ENCODE results near the gene CDC123. TPM values are rescaled to one million over a fixed set of nuclear protein-coding genes. Genes with fewer than 3 reads are reported as not detected.
"Not testable (repeated sequence)": the region's sequence is repeated elsewhere in the genome, so short reads cannot be mapped to it uniquely, and the experiment has no call there.

Gene CDC123, protein sequence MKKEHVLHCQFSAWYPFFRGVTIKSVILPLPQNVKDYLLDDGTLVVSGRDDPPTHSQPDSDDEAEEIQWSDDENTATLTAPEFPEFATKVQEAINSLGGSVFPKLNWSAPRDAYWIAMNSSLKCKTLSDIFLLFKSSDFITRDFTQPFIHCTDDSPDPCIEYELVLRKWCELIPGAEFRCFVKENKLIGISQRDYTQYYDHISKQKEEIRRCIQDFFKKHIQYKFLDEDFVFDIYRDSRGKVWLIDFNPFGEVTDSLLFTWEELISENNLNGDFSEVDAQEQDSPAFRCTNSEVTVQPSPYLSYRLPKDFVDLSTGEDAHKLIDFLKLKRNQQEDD
- polyA plus RNA-seq (ENCODE audit: insufficient read depth in 1 of 5, insufficient read length in 5 of 5, low replicate concordance in 1 of 5) = 100 to 1,000 TPM in 1 of 5 donors, 10 to 100 TPM in 4; 84.7 to 109 (median 92.4) TPM
- long read RNA-seq, donor 1, transcript CDC123-201 (13 exons, 1,542 nt) = major isoform, 29 of 64 reads
- long read RNA-seq, donor 1, partial matches to known transcripts = 34 of 64 reads
- long read RNA-seq, donor 1, other reads (novel, unspliced or antisense) = 0 of 64 reads
- long read RNA-seq, donor 2, transcript CDC123-201 (13 exons, 1,542 nt) = major isoform, 15 of 21 reads
- long read RNA-seq, donor 2, partial matches to known transcripts = 6 of 21 reads
- long read RNA-seq, donor 2, other reads (novel, unspliced or antisense) = 0 of 21 reads
- long read RNA-seq, donor 3, transcript CDC123-201 (13 exons, 1,542 nt) = major isoform, 20 of 52 reads
- long read RNA-seq, donor 3, partial matches to known transcripts = 32 of 52 reads
- long read RNA-seq, donor 3, other reads (novel, unspliced or antisense) = 0 of 52 reads
- long read RNA-seq, donor 4, transcript CDC123-201 (13 exons, 1,542 nt) = major isoform, 7 of 18 reads
- long read RNA-seq, donor 4, partial matches to known transcripts = 11 of 18 reads
- long read RNA-seq, donor 4, other reads (novel, unspliced or antisense) = 0 of 18 reads
- long read RNA-seq, donor 5, transcript CDC123-201 (13 exons, 1,542 nt) = major isoform, 21 of 44 reads
- long read RNA-seq, donor 5, partial matches to known transcripts = 23 of 44 reads
- long read RNA-seq, donor 5, other reads (novel, unspliced or antisense) = 0 of 44 reads
- long read RNA-seq, donor 6, transcript CDC123-201 (13 exons, 1,542 nt) = major isoform, 26 of 40 reads
- long read RNA-seq, donor 6, partial matches to known transcripts = 12 of 40 reads
- long read RNA-seq, donor 6, other reads (novel, unspliced or antisense) = 0 of 40 reads
- long read RNA-seq, donor 7, transcript CDC123-201 (13 exons, 1,542 nt) = major isoform, 27 of 38 reads
- long read RNA-seq, donor 7, partial matches to known transcripts = 10 of 38 reads
- long read RNA-seq, donor 7, other reads (novel, unspliced or antisense) = 0 of 38 reads
- long read RNA-seq, donor 8, transcript CDC123-201 (13 exons, 1,542 nt) = major isoform, 6 of 15 reads
- long read RNA-seq, donor 8, partial matches to known transcripts = 9 of 15 reads
- long read RNA-seq, donor 8, other reads (novel, unspliced or antisense) = 0 of 15 reads

DNA sequence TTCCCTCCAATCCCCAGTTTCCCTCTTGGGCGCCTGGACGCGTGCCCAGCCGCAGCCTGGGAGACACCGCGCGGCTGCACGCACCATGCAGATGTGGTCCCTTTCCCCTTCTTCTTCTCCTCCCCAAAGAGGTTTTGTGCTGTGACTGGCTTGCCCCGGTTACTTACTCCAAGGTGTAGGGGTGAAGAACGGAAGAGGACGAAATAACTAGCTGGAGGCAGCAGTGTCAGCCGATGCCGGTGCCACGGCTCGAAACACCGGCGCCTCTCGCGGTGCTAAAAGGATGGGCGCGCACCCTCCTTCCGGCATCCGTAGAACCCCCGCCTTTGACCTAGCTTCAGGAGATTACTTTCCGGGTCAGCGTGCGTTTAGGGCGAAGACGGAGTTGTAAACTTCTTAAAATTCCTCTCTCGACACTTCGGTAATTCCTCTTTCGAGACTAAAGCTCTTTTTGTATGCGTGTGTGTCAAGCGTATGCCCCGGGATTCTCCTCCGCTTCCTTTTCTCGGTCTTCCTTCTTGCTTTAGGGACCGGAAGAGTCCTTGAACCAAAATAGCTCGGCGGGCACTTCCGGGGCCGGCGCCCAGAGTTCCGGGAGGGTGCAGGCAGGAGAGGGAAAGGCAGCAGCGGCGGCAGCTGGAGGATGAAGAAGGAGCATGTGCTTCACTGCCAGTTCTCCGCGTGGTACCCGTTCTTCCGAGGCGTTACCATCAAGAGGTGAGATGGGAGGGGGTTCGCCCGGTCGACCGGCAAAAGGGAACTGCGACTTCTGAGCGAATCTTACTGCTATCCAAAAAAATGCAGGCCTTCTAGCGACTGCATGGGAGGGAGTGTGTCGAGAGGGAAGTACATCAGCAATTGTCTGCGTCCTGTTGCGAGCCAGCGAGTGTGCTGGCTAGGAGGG is at the start of gene CDC123, which contains the start of gene NUDT5:
TSS of gene CDC123 (plus strand) at position 586 of the 904 bp plus-strand sequence. CDS start at position 644, 58 bp downstream.
TSS of gene NUDT5 (minus strand) at position 289 of the 904 bp plus-strand sequence. CDS start 9,600 bp downstream, outside the sequence.
- DNase-seq = peak; percentile 88 to 90

DNA sequence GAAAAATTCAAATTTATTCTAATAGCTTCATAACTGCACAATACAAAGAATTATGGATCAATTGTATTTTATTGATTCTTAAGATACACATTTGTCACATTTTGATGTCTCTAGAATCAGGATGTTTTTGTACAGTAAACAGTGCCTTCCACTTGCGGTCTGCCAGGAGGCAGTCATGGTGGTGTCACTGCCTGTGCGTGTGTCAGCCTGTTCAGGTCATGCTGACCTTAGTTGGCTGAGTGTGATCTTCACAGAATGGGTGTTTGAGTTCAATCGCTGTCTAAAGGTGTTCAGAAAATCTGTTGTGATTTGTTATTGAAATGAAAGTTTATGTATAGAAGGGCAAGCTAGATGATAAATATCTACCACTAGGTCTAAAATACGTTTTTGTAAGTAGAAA is 45.8 kb upstream of the CDC123 start:
- DNase-seq = no peak

DNA sequence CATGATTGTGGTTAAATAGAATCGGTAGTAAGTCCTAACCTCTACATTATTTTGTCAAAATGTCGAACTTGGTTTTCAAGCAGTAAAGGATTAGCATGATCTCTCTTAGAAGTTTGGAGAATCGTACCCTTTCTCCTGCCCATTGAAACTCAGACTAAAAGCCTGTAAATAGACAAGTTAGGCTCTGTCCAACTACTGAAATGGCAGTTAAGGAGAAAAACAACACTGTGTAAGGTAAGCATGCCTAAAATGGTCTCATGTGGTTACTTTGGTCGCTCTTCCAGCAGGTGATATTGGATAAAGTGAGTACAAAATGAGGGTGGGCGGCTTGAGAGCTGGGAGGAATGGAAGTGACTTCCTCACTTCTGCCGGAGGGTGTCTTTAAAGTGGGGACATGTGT is 41.5 kb upstream of the CDC123 start:
- no peak for DNase-seq

DNA sequence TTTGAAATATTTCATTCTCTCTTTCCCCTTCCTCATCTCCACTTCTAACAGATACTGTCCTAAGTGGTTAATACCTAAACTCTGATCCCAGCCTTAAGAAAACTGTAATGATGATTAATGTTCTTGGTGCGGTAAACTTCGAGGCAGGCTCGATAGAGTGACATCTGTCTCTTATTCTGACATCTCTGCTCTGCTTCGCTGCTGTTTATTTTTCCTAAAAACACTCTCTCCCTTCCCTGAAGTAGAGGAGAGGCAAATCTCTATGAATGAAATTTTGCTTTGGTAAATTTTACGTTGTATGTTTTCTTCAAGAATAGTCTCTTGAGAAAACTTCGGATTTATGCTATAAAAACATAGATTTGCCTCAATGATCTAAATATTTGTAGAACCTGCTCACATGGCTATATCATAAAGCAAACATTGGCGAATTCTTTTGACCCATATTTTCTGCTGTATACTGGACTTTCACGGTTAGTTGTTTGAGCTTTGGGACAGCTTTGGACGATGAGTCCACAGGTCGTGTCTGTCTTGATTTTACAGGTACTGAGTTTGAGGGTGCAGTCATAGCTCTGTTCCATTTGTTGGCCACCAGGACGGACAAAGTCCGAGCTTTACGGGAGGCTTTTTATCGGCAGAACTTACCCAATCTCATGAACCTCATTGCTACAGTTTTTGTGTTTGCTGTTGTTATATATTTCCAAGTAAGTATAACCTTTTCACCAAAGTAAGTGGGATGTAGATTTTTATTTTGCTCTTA is 39.4 kb upstream of the CDC123 start:
- no peak for DNase-seq

GRCh38 chr10:12158111-12158510 is 37.9 kb upstream of the CDC123 start:
- DNase-seq = no peak

DNA sequence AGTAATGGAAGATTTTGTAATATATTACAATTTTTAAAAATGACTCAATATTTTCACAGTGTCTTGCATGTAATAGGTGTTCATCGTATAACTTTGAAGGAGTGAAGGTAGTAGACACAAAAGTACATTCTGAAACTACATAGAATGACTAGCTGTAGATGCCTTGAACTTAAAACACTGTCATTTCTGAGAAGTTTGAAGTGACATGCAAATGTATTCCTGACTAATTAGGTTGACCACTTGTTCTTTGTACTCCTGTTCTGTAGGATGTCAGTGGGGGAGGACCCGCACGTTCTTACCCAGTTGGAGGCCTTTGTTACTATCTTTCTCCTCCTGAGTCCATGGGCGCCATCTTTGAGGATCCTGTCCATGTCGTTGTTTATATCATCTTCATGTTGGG is 35.3 kb upstream of the CDC123 start:
- DNase-seq = no peak

DNA sequence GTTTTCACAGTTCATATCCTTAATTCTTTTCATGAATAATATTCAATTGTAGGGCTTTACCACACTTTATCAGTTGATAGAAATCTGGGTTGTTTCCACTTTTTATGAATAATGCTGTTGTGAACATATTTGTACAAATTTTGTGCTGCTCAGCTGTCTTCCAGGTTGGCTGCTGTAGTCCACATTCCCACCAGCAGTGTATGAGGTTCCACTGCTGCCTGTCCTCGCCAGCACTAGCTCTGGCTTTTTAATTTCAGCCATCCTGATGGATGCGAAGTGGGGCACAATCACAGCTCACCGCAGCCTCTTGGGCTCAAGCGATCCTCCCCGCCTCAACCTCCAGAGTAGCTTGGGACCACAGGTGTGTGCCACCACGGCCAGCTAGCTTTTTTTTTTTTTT is 33.1 kb upstream of the CDC123 start:
- DNase-seq = no peak

DNA sequence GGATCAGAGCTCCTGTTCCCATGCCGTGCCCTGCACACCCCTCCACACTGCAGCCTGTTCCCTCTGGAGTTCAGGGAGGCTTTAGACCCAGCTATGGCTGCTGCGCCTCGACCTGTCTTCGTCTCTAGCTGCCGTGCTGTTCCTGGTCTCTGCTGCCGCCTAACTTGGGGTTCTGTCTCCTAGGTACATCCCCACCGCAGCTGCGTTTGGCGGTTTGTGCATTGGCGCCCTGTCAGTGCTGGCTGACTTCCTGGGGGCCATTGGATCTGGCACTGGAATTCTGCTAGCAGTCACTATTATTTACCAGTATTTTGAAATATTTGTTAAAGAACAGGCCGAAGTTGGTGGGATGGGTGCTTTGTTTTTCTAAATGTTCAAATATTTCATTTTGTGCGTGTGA is 31.9 kb upstream of the CDC123 start:
- DNase-seq = no peak

- no peak for DNase-seq
Measured at GRCh38 chr10:12165036-12165435, 31.0 kb upstream of the CDC123 start.

DNA sequence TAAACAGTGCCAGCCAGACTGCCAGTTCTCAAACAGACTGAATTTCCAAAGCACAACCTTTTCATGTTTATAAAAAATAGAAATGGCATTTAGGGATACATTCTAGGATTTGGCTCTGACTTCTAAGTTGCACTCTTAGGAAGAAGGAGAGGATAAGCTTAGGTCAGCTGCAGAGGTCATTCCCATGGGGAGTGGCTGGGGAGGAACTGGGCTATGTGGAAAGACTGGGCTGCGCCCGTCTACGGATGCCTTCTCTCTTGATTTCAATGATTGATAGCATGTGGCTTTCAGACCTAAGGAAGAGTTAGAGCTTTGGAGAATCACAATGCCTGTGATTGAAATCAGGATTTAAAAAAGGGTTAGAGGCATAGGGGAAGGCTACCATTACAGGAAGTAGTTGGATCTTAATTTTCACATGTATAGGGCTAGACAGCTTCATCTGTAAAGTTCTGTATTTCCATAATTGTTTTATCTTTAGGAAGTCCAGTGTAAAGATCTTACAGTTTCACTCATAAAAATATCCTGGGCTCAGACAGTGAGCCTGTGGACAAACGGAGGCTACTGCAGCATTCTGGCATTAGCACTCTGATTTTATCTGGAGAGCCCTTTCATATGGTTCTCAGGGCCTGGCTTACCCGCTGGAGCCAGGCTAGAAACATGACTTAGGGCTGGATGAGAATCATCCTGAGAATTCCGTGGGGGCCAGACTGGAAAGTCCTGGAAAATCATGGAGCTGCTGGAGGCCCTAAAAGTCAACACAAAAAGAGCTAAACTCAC is 29.8 kb upstream of the CDC123 start:
- DNase-seq = no peak

DNA sequence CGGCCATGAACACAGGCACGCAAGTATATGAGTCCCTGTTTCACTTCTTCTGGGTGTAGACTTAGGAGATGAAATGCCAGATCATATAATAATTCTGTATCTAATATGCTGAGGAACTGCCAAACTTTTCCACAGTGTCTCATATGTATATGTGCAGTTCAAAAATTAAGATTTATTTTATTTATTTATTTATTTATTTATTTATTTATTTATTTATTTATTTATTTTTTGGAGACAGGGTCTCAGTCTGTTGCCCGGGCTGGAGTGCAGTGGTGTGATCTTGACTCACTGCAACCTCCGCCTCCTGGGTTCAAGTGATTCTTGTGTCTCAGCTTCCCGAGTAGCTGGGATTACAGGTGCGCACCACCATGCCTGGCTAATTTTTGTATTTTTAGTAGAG is 24.5 kb upstream of the CDC123 start:
- DNase-seq = not testable (repeated sequence)

DNA sequence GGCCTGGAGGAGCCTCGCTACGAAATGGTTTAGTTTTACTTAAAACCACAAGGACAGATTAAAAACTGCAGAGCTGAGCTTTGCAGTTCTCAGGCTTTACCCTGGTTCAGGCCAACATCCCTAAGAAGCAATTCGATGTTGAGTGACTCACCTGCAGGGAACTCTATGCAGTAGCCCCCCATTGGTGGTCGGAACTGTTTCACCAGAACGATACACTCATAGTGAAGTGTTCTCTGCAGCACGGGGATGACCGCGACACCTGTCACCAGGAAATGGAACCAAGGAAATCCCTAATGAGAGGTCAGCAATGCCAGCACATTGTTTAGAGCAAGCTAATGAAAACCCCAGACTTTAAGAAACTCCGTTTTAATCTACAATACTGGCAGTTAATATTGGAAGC is 18.3 kb upstream of the CDC123 start:
- DNase-seq = no peak

DNA sequence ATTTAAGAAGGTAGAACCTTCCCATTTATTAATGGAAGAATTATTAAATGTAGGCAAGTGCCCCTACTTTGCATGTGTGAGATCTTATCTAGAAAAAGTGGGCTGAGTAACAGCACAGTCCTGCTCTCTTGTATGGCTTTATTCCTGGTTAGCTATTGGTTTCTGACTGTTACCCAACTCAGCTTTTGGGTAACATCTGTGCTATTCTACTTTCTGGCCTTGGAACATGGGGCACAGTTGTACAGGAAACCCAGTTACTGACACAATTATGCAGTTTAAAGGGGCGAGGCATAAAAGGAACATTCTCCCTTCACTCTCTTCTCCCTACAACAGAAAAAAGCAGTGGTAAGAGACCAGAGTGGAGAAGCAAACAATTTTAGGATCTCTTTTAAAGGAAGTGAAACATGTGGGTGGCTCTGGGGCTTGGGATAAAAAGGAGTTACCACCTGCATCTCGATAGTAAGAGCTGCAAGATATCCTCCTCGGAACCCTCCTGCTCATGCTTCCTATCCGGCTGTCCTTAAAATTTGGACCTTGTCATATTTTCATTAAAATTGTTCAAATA is 16.3 kb upstream of the CDC123 start:
- DNase-seq = no peak

DNA sequence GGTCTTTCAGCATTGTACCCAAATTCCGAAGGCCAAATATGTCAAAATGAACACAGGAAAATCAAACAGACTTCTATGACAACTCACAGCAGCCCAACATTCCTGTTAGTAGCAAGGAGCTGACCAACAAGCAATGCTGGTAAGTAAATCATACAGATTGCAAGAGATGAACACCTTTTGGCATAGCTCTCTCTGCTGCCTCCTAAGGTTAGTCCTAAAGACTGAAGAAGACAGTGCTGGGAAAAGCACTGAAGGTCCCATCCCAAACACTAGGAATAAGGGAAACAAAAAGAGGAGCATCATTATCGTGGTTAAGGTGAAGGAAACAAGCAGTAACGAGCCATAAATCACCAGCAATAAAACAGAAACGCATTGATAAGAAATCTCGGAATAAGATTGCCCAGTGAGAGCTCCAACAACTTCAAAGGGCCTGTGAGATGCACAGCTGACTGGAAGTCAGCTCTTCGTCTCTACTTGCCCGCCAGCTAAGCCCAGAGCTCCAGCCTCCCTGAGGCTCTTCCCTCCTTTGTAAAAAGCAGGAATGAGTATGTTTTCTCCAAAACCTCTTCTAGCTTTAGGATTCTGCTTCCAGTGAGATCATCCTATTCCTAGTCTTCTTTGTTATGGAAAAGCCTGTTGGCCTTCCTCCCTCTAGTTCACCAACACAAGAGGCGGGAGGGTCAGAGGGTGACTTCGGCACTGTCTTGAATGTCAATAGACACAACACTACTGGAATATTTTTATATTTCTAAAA is 15.6 kb upstream of the CDC123 start:
- no peak for DNase-seq

GRCh38 chr10:12181065-12181775 is 14.8 kb upstream of the CDC123 start:
- no peak for DNase-seq

- DNase-seq = no peak
Measured at GRCh38 chr10:12184165-12184564, 11.8 kb upstream of the CDC123 start.

GRCh38 chr10:12186323-12186722 is 9.7 kb upstream of the CDC123 start:
- no peak for DNase-seq

Measured in right lung (tissue), 10 donors.